Smooth muscle cell of the brain vasculature (primary cell): ENCODE data around the gene PCDHGB4.
"Not testable (repeated sequence)": the region's sequence is repeated elsewhere in the genome, so short reads cannot be mapped to it uniquely, and the experiment has no call there.

Experiments used
- DNase-seq: peaks from one replicate; pipeline ENCODE4 v3.0.0-alpha.2; 2012; ENCODE audit warnings: low read depth, low spot score

PCDHGB4 gene

GRCh38 chr5:141387557-141388311 is at the start of gene PCDHGB4:
Gene PCDHGB4 (plus strand): TSS chr5:141387698. CDS start chr5:141387885, 187 bp downstream.
- DNase-seq = not testable (repeated sequence)

- no peak for DNase-seq
These were observed 48.8 kb upstream of the PCDHGB4 start, which contains the start of gene PCDHGA2 for GRCh38 chr5:141338538-141339306. Gene PCDHGA2 (plus strand): TSS chr5:141338760.

- not testable (repeated sequence) for DNase-seq
These were observed 46.6 kb upstream of the PCDHGB4 start for GRCh38 chr5:141340781-141341354.

GRCh38 chr5:141342773-141343172 is 44.7 kb upstream of the PCDHGB4 start:
- no peak for DNase-seq

- DNase-seq = no peak
These were observed 44.1 kb upstream of the PCDHGB4 start, which contains the start of gene PCDHGA3 for GRCh38 chr5:141343242-141343952. Gene PCDHGA3 (plus strand): TSS chr5:141343829. CDS start chr5:141344034, 205 bp downstream.

- no peak for DNase-seq
These were observed 43.5 kb upstream of the PCDHGB4 start for GRCh38 chr5:141343953-141344463.

- DNase-seq = no peak
These were observed 42.2 kb upstream of the PCDHGB4 start for GRCh38 chr5:141345327-141345726.

- DNase-seq = not testable (repeated sequence)
These were observed 41.5 kb upstream of the PCDHGB4 start for GRCh38 chr5:141346017-141346416.

- DNase-seq = no peak
These were observed 37.4 kb upstream of the PCDHGB4 start, which contains the start of gene PCDHGB1 for GRCh38 chr5:141349917-141350619. Gene PCDHGB1 (plus strand): TSS chr5:141350099. CDS start chr5:141350261, 162 bp downstream.

GRCh38 chr5:141351591-141351990 is 35.9 kb upstream of the PCDHGB4 start:
- no peak for DNase-seq

GRCh38 chr5:141354900-141355469 is 32.5 kb upstream of the PCDHGB4 start, which contains the start of gene PCDHGA4:
Gene PCDHGA4 (plus strand): TSS chr5:141355021. CDS start chr5:141355108, 87 bp downstream.
- DNase-seq = no peak

GRCh38 chr5:141355641-141356040 is 31.9 kb upstream of the PCDHGB4 start:
- DNase-seq = no peak

GRCh38 chr5:141356133-141356532 is 31.4 kb upstream of the PCDHGB4 start:
- no peak for DNase-seq

GRCh38 chr5:141356950-141357349 is 30.5 kb upstream of the PCDHGB4 start:
- no peak for DNase-seq

- DNase-seq = no peak
These were observed 27.6 kb upstream of the PCDHGB4 start, which contains the start of gene PCDHGB2 for GRCh38 chr5:141359790-141360426. Gene PCDHGB2 (plus strand): TSS chr5:141359994. CDS start chr5:141360136, 142 bp downstream.

- DNase-seq = no peak
These were observed 26.8 kb upstream of the PCDHGB4 start for GRCh38 chr5:141360685-141361084.

- DNase-seq = no peak
These were observed 24.8 kb upstream of the PCDHGB4 start for GRCh38 chr5:141362719-141363118.

GRCh38 chr5:141363952-141364660 is 23.4 kb upstream of the PCDHGB4 start, which contains the start of gene PCDHGA5:
Gene PCDHGA5 (plus strand): TSS chr5:141364162. CDS start chr5:141364331, 169 bp downstream.
- DNase-seq = no peak
